Measurements from ENCODE around the gene RNF20. TPM values are rescaled to one million over a fixed set of nuclear protein-coding genes. Genes with fewer than 3 reads are reported as not detected.

The RNF20 gene
- total RNA-seq, 1 donor from 2014 or later: 52.2 TPM

- no peak for TF ChIP-seq CTCF (conservative IDR thresholded peaks at IDR 0.05)
- no peaks in the 10 kb centered on the region for H3K36me3 Mint-ChIP-seq
- H3K27ac Mint-ChIP-seq: no peak overlapping the region
- no peaks in the 10 kb centered on the region for H3K27me3 Mint-ChIP-seq
- peaks cover 6% of the 10 kb centered on the region for H3K4me1 Mint-ChIP-seq (ENCODE audit: unreplicated experiment)
- DNase-seq (ENCODE audit: extremely low spot score, unreplicated experiment): no peak
- H3K4me3 Mint-ChIP-seq: no peak overlapping the region
- peaks cover 4% of the 10 kb centered on the region for H3K9me3 Mint-ChIP-seq
Observed at GRCh38 chr9:101495810-101496209, 37.8 kb upstream of the RNF20 start.

GRCh38 chr9:101498323-101498722 is 35.3 kb upstream of the RNF20 start:
- peaks cover 4% of the 10 kb centered on the region for H3K9me3 Mint-ChIP-seq
- no peak for TF ChIP-seq CTCF (conservative IDR thresholded peaks at IDR 0.05)
- H3K4me1 Mint-ChIP-seq (ENCODE audit: unreplicated experiment): peaks cover 6% of the 10 kb centered on the region
- no peak overlapping the region for H3K4me3 Mint-ChIP-seq
- H3K36me3 Mint-ChIP-seq: no peaks in the 10 kb centered on the region
- H3K27me3 Mint-ChIP-seq: no peaks in the 10 kb centered on the region
- DNase-seq (ENCODE audit: extremely low spot score, unreplicated experiment): no peak
- H3K27ac Mint-ChIP-seq: no peak overlapping the region

- H3K4me3 Mint-ChIP-seq: no peak overlapping the region
- no peak for TF ChIP-seq CTCF (conservative IDR thresholded peaks at IDR 0.05)
Observed at GRCh38 chr9:101504188-101504587, 29.5 kb upstream of the RNF20 start.

GRCh38 chr9:101508211-101508610 is 25.4 kb upstream of the RNF20 start:
- Mint-ChIP-seq H3K4me3 (no peak overlapping the region), H3K36me3 (no peaks in the 10 kb centered on the region), H3K27me3 (peaks cover under 1% of the 10 kb centered on the region), H3K4me1 (ENCODE audit: unreplicated experiment) (no peaks in the 10 kb centered on the region), H3K9me3 (no peaks in the 10 kb centered on the region), H3K27ac (no peak overlapping the region)
- no peak for TF ChIP-seq CTCF (conservative IDR thresholded peaks at IDR 0.05)
- DNase-seq (ENCODE audit: extremely low spot score, unreplicated experiment): no peak

More at GRCh38 chr9:101504188-101504587, 29.5 kb upstream of the RNF20 start:
- Mint-ChIP-seq H3K36me3 (no peaks in the 10 kb centered on the region), H3K27ac (no peak overlapping the region), H3K9me3 (no peaks in the 10 kb centered on the region), H3K4me1 (ENCODE audit: unreplicated experiment) (no peaks in the 10 kb centered on the region), H3K27me3 (no peaks in the 10 kb centered on the region)
- DNase-seq (ENCODE audit: extremely low spot score, unreplicated experiment): no peak

- no peaks in the 10 kb centered on the region for H3K4me1 Mint-ChIP-seq (ENCODE audit: unreplicated experiment)
- no peak for DNase-seq (ENCODE audit: extremely low spot score, unreplicated experiment)
- peaks cover 3% of the 10 kb centered on the region for H3K27me3 Mint-ChIP-seq
- no peak overlapping the region for H3K27ac Mint-ChIP-seq
- no peak overlapping the region for H3K4me3 Mint-ChIP-seq
- no peak for TF ChIP-seq CTCF (conservative IDR thresholded peaks at IDR 0.05)
- H3K36me3 Mint-ChIP-seq: no peaks in the 10 kb centered on the region
- no peaks in the 10 kb centered on the region for H3K9me3 Mint-ChIP-seq
Observed at GRCh38 chr9:101509572-101509971, 24.1 kb upstream of the RNF20 start.

- H3K9me3 Mint-ChIP-seq: no peaks in the 10 kb centered on the region
- no peaks in the 10 kb centered on the region for H3K4me1 Mint-ChIP-seq (ENCODE audit: unreplicated experiment)
- DNase-seq (ENCODE audit: extremely low spot score, unreplicated experiment): no peak
- H3K27ac Mint-ChIP-seq: no peak overlapping the region
- H3K27me3 Mint-ChIP-seq: peaks cover 3% of the 10 kb centered on the region
- H3K4me3 Mint-ChIP-seq: no peak overlapping the region
- no peak for TF ChIP-seq CTCF (conservative IDR thresholded peaks at IDR 0.05)
- no peaks in the 10 kb centered on the region for H3K36me3 Mint-ChIP-seq
Observed at GRCh38 chr9:101510459-101510858, 23.2 kb upstream of the RNF20 start.
